Spleen (tissue), 7 donors: ENCODE measurements around the gene HIPK3.

Experiments
- POLR2A ChIP-seq, 3 donors: fragments of 450-650 bp; IDR thresholded peaks; one replicate each; pipeline ENCODE4 v1.5.1; 2017; ENCODE audit warnings: antibody characterized with exemption in 3 of 3, mild to moderate bottlenecking in 1 of 3
- TF ChIP-seq, protein P1 (sequence below), 11 experiments: fragments of 200-600 bp in 7 of 11; fragments of 450-650 bp in 4 of 11; sonication (generic) in 4 of 11; IDR thresholded peaks in 8 of 11; conservative IDR thresholded peaks in 3 of 11; 1 replicate in 7 of 11; 2 replicates in 4 of 11; pipeline versions ENCODE4 v1.4.0 to v1.8.0; 2016 to 2021; ENCODE audit warnings: antibody characterized with exemption in 11 of 11, inconsistent platforms in 4 of 11, mild to moderate bottlenecking in 1 of 11
- donor health status: DM: no; HTN: no; CAD: no; lungs with moderate emphysema.
- donor health status: DM: no; HTN: no; CAD: no.
- donor health status: DM: no; HTN: no; CAD: no.

DNA sequence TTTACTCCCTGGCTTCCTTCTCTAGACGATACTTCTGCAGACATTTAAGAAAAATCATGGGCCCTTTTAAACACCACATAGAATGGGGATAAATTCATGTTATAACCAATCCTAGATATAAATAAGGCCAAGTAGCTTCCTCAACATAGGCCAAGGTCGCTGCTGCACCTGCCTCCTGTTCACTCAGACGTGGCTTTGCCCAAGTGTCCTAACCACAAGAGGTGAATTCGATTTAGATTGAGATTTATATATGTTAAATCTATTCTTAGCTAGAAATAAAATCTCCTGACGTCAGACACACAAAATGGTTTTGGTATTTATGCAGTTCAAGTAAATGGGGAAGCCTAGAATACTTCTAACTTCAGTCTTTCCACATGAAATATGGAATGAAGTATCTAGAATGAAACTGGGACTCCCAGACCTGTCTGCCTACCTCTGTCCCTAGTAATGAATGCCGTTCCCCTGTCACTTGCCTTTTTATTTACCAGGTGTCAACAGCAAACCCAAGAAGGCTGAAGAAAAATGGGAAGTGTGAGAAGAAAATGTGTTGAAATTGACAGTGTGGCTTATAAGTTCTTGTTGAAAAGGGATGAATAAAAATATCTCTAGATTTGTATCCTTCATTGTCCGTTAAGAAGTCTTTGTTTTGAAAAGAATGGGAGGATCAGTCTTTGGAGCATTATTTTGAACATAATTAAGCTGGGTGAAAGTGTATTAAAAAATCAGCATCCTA is 131.8 kb downstream of the HIPK3 start:
- TF ChIP-seq, protein P1, sequence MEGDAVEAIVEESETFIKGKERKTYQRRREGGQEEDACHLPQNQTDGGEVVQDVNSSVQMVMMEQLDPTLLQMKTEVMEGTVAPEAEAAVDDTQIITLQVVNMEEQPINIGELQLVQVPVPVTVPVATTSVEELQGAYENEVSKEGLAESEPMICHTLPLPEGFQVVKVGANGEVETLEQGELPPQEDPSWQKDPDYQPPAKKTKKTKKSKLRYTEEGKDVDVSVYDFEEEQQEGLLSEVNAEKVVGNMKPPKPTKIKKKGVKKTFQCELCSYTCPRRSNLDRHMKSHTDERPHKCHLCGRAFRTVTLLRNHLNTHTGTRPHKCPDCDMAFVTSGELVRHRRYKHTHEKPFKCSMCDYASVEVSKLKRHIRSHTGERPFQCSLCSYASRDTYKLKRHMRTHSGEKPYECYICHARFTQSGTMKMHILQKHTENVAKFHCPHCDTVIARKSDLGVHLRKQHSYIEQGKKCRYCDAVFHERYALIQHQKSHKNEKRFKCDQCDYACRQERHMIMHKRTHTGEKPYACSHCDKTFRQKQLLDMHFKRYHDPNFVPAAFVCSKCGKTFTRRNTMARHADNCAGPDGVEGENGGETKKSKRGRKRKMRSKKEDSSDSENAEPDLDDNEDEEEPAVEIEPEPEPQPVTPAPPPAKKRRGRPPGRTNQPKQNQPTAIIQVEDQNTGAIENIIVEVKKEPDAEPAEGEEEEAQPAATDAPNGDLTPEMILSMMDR (IDR thresholded peaks at IDR 0.05 in 8 of 11, conservative IDR thresholded peaks at IDR 0.05 in 3 of 11), result no peak
- TF ChIP-seq POLR2A (IDR thresholded peaks at IDR 0.05), result no peak
